Stomach smooth muscle (tissue), 2 donors: ENCODE results near the gene NDUFAF8.

Experiments used
- H3K27ac ChIP-seq: one replicate; pipeline ENCODE4 v1.7.0; 2013; ENCODE audit warnings: mild to moderate bottlenecking, low read length, inconsistent platforms
- H3K27me3 ChIP-seq, 2 donors: one replicate each; pipeline ENCODE4 v1.7.0; 2013; ENCODE audit warnings: low read length in 2 of 2; ENCODE audit not compliant: insufficient read depth in 2 of 2, control insufficient read depth in 1 of 2
- H3K36me3 ChIP-seq, 2 donors: one replicate each; pipeline ENCODE4 v1.7.0; 2013; ENCODE audit warnings: low read length in 2 of 2; ENCODE audit not compliant: control insufficient read depth in 2 of 2, insufficient read depth in 2 of 2
- H3K4me1 ChIP-seq: one replicate; pipeline ENCODE4 v1.7.0; 2013; ENCODE audit warnings: low read length; ENCODE audit not compliant: control insufficient read depth, insufficient read depth
- H3K4me3 ChIP-seq, 2 donors: one replicate each; pipeline ENCODE4 v1.7.0; 2013; ENCODE audit warnings: low read length in 2 of 2
- H3K9ac ChIP-seq, 2 donors: one replicate each; pipeline ENCODE4 v1.7.0; 2013; ENCODE audit warnings: low read length in 2 of 2, mild to moderate bottlenecking in 1 of 2
- H3K9me3 ChIP-seq, 2 donors: one replicate each; pipeline ENCODE4 v1.7.0; 2013; ENCODE audit warnings: low read length in 2 of 2; ENCODE audit not compliant: control insufficient read depth in 2 of 2
- donor health status: healthy.
- donor health status: Pancreatic carcinoma.

Gene NDUFAF8

GRCh38 chr17:81256616-81257015 lies 17.5 kb downstream of the NDUFAF8 start:
- Histone ChIP-seq H3K9me3 (no peaks in the 10 kb centered on the region), H3K4me3 (no peak overlapping the region), H3K36me3 (peaks cover 10 to 16% of the 10 kb centered on the region in 2 donors), H3K27ac (no peak overlapping the region), H3K27me3 (no peaks in the 10 kb centered on the region), H3K9ac (no peak overlapping the region), H3K4me1 (peaks cover 18% of the 10 kb centered on the region)

- H3K27me3 ChIP-seq: no peaks in the 10 kb centered on the region
- H3K9ac ChIP-seq: no peak overlapping the region
- no peaks in the 10 kb centered on the region for H3K9me3 ChIP-seq
- peaks cover 18% of the 10 kb centered on the region for H3K4me1 ChIP-seq
- H3K27ac ChIP-seq: no peak overlapping the region
- H3K36me3 ChIP-seq: peaks cover 10 to 18% of the 10 kb centered on the region in 2 donors
- H3K4me3 ChIP-seq: no peak overlapping the region
Observed at GRCh38 chr17:81257533-81257932, 18.4 kb downstream of the NDUFAF8 start.

- no peak overlapping the region for H3K9ac ChIP-seq
- H3K27me3 ChIP-seq: no peaks in the 10 kb centered on the region
- peaks cover 18% of the 10 kb centered on the region for H3K4me1 ChIP-seq
- peaks cover 13 to 20% of the 10 kb centered on the region in 2 donors for H3K36me3 ChIP-seq
- H3K4me3 ChIP-seq: no peak overlapping the region
- no peaks in the 10 kb centered on the region for H3K9me3 ChIP-seq
- H3K27ac ChIP-seq: no peak overlapping the region
Observed at GRCh38 chr17:81258292-81258691, 19.2 kb downstream of the NDUFAF8 start.

GRCh38 chr17:81259058-81259605 lies 20.0 kb downstream of the NDUFAF8 start:
- Histone ChIP-seq H3K9ac (no peak overlapping the region), H3K9me3 (no peaks in the 10 kb centered on the region), H3K36me3 (peaks cover 18 to 23% of the 10 kb centered on the region in 2 donors), H3K4me3 (no peak overlapping the region), H3K27me3 (no peaks in the 10 kb centered on the region), H3K4me1 (peaks cover 18% of the 10 kb centered on the region), H3K27ac (no peak overlapping the region)

- H3K27me3 ChIP-seq: no peaks in the 10 kb centered on the region
- peaks cover 12% of the 10 kb centered on the region for H3K4me1 ChIP-seq
- H3K27ac ChIP-seq: no peak overlapping the region
- H3K36me3 ChIP-seq: peaks cover 18 to 24% of the 10 kb centered on the region in 2 donors
- no peak overlapping the region for H3K4me3 ChIP-seq
- H3K9me3 ChIP-seq: no peaks in the 10 kb centered on the region
- no peak overlapping the region for H3K9ac ChIP-seq
Observed at GRCh38 chr17:81260171-81260570, 21.1 kb downstream of the NDUFAF8 start.

GRCh38 chr17:81260641-81261040 lies 21.5 kb downstream of the NDUFAF8 start:
- Histone ChIP-seq H3K9me3 (no peaks in the 10 kb centered on the region), H3K4me3 (no peak overlapping the region), H3K4me1 (peaks cover 7% of the 10 kb centered on the region), H3K27ac (no peak overlapping the region), H3K9ac (no peak overlapping the region), H3K27me3 (no peaks in the 10 kb centered on the region), H3K36me3 (peaks cover 18 to 27% of the 10 kb centered on the region in 2 donors)

GRCh38 chr17:81261096-81261495 lies 22.0 kb downstream of the NDUFAF8 start:
- H3K4me3 ChIP-seq: no peak overlapping the region
- no peaks in the 10 kb centered on the region for H3K27me3 ChIP-seq
- H3K36me3 ChIP-seq: peaks cover 18 to 30% of the 10 kb centered on the region in 2 donors
- peaks cover 3% of the 10 kb centered on the region for H3K4me1 ChIP-seq
- no peak overlapping the region for H3K27ac ChIP-seq
- H3K9me3 ChIP-seq: no peaks in the 10 kb centered on the region
- H3K9ac ChIP-seq: no peak overlapping the region

- H3K9ac ChIP-seq: no peak overlapping the region
- H3K36me3 ChIP-seq: peaks cover 18 to 32% of the 10 kb centered on the region in 2 donors
- no peaks in the 10 kb centered on the region for H3K4me1 ChIP-seq
- H3K4me3 ChIP-seq: no peak overlapping the region
- H3K9me3 ChIP-seq: no peaks in the 10 kb centered on the region
- no peaks in the 10 kb centered on the region for H3K27me3 ChIP-seq
- H3K27ac ChIP-seq: no peak overlapping the region
Observed at GRCh38 chr17:81261582-81262336, 22.6 kb downstream of the NDUFAF8 start.

- Histone ChIP-seq H3K27me3 (no peaks in the 10 kb centered on the region), H3K9ac (no peak overlapping the region), H3K36me3 (peaks cover 18 to 39% of the 10 kb centered on the region in 2 donors), H3K4me3 (no peak overlapping the region), H3K4me1 (no peaks in the 10 kb centered on the region), H3K27ac (no peak overlapping the region), H3K9me3 (no peaks in the 10 kb centered on the region)
Observed at GRCh38 chr17:81263371-81264181, 24.5 kb downstream of the NDUFAF8 start.

GRCh38 chr17:81264640-81265039 lies 25.5 kb downstream of the NDUFAF8 start:
- H3K9ac ChIP-seq: no peak overlapping the region
- peaks cover 12 to 37% of the 10 kb centered on the region in 2 donors for H3K36me3 ChIP-seq

More at GRCh38 chr17:81264640-81265039, 25.5 kb downstream of the NDUFAF8 start:
- Histone ChIP-seq H3K27ac (no peak overlapping the region), H3K4me1 (no peaks in the 10 kb centered on the region), H3K9me3 (no peaks in the 10 kb centered on the region), H3K4me3 (no peak overlapping the region), H3K27me3 (no peaks in the 10 kb centered on the region)
